HG02840 (cell line): ENCODE results near the gene KRT3.
"Not testable (repeated sequence)": the region's sequence is repeated elsewhere in the genome, so short reads cannot be mapped to it uniquely, and the experiment has no call there.

Experiments used
- ATAC-seq: cut with Tn5 transposase; IDR thresholded peaks from one replicate; pipeline ENCODE4 v1.9.1; 2021; ENCODE audit warnings: mild to moderate bottlenecking, moderate library complexity, moderate number of reproducible peaks; ENCODE audit not compliant: unreplicated experiment, low FRiP score

The KRT3 gene

DNA sequence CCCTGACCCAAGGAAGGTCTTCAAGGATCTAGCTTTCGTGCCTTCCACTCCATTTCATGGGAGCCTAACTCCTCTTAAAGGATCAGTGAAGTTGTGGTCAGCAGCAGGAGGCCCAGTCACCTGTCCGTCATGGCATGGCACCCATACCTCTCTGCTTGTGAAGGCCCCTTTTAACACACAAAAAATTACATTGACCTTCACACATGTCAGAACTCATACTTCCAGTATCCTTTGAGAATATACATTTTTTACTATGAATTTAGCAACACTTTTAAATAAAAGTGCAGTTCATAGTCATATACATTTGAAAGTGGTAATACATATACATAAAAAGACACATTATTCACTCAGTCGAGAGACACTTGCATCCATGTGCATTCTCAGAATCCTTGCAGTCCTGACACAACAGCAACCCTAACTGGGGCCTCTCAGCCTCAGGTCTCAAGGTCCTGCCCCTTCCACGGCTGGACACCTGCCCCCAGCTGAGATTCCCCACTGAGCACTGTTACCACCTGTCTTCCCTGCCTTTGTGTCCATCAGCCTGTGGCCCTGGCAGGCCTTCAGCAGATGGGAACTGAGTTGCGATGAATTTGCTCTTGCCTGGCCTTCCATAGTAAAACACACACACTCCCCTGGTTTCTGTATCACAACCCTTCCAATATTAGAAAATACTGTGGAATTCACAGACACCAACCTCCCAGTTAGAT, 3.7 kb upstream of the KRT3 start:
- ATAC-seq: no peak

DNA sequence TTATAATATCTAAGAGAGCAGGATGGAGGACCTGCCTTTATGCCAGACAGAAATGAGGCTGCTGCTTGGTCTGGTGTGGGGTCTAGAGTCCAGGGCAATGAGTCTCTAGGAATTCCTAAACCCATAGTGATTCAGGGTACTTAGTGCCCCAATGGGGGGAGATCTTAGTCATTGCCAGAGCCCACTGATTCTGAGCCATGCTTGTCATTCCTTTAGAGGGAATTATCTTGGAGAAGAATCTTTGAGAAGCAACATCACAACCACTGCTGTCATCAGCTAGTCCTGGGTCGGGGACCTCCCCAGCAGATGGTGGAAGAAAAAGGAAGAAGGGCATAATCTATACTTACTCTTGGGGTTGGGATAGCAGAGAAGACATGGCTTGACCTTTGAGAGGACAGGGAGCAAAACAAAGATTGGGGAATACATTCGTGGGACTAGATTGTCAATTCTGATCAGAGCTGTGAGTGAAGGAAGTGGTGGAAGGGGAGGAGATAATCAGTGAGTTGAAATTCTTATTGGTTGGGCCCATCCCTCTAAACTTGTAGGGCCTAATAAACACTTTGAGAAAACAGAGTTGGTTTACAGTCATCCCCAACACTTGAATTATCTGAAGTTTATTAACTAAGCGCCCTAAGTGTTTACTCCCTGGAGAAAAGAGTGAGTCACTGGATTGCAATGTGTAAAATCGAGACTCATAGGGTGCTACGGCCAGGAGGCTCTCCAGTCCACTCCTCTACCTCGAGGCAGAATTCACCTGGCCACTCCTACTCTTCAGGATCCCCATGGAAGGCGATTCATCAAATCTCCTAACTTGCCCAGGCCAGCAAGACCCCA, 3.0 kb upstream of the KRT3 start:
- no peak for ATAC-seq

DNA sequence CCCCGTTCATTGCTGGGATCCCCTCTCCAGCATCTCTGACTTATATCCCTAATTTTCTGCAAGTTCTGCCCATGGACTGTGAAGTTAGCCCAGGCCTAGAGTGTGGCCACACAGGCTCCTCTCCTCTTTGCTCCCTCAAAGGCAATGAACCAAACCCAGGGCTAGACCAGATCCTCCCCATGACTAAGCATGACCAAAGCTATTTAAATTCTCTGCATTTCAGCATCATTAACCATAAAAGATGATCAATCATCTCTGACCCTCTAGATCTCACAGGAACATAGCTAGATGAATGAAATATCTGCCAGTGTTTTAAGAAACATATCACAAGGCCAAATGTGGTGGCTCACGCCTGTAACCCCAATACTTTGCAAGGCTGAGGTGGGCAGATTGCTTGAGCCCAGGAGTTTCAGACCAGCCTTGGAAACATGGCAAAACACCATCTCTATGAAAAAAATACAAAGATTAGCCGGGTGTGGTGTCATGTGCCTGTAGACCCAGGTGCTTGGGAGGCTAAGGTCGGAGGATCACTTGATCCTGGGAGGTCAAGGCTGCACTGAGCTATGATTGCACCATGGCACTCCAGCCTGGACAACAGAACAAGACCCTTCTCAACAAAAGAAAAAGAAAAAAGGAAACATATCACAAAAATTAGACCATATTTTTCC, 2.2 kb upstream of the KRT3 start:
- ATAC-seq: no peak

DNA sequence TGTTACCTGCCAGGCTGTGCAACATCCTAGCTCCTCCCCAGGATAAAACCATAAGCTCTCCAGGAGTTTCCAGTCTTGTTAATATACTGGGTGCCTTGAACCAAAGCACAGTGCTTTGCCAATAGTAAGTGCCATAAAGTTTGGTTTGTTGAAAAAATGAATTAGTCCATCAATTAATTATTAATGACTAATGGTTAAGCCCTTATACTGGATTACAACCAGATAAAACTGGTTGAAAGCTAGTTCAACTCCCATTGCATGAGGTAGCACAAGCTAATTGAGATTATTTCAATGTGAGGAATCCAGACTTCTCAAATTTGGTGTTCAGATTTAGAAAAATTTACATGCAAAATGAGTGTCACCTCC, 1.6 kb upstream of the KRT3 start:
- ATAC-seq: no peak

DNA sequence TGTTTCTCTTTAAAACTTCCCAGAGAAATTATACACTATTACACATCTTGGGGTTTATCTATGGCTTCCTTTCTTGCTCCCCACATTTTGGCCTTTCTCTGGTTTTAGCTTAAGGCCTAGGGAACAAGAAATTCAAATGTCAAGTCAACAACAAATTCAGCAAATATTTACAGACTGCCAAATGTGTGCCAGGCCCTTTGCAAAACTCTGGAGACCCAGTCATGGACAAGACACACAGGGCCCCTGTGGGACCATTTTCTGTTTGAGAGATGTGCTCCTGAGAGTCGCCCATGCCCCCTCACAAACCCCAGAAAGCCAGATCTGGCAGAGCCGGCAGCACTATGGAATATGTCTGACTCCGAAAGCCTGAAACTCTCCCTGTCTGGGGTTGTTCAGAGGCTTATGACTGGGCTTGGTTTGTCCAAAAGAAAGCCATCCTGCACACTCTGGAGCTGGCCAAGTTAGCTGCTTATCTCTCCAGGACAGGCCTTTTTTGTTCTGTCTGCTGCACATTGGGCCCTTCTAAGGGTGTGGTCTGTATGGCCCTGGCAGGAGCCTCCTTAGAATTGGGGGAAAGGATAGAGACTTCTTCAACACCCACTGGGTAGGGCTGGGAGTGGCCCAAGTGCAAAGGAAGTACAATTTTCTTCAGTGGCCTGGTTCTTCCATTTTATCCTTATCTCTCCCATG, 1.1 kb upstream of the KRT3 start:
- no peak for ATAC-seq

DNA sequence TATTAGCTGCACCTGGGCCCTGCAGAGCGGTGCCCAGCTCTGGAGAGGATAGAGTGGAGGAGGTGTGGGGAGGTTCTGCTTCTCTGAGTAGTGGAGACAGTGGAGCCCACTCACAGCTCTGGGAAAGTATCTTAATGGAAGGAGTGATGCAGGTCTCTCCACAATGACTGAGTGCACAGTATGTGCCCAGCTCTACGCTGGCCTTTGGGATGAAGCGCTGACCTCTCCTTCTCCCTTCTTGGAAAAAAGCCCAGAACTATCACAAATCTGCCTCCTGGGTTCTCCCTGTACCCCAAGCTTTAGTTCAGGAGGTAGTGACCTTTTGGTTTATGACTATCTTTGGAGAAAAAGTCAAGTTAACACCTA, 495 bp upstream of the KRT3 start:
- ATAC-seq: no peak

DNA sequence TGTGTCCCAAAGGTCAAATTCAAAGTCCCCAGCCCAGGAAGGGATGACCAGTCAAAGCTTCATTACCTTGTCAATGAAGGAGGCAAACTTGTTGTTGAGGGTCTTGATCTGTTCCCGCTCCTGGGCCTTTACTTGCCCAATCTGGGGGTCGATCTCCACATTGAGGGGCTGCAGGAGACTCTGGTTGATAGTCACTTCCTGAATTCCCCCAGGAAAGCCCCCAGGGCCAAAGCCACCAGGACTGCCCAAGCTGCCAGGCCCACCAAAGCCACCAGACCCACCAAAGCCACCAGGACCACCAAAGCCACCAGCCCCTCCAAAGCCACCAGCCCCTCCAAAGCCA, 614 bp downstream of the KRT3 start:
- not testable (repeated sequence) for ATAC-seq

DNA sequence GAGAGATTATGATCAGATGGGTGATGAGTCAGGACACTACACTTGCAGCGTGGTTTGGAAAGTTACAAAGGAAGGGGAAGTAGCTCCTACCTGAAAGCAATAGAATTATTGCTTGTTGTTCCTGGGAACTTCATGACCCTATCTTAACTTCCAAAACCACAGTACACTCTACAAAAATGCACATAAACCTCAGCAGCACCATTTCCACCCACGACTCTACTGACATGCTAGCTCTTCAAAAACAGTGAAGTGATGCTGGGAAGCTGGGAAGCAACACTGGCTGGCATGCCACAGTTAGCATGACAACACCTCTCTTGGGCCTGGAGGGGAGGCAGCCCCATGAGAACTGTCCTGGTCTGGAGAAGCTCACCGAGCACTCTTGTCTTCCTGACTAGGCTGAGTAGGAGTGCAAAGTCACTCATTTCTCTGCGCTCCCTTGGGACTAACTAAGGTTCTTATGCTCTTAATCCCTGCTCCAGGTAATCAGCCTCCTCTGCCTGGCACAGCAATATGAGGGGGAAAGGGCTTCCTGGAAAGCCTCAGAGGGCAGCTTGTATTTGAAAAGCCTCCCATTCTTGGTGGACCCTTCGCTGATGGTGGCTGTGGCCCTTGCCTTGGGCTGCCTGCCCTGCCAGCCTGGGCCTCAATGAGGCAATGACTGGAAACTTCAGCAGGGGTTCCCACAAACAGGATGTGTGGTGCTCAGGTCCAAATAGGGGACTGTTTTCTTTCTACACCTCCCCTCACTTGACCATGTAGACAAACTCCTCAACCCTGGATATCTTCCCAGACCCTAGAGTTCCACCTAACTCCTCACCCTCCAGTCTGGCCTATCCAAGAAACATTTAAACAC, 1.2 kb downstream of the KRT3 start:
- no peak for ATAC-seq

DNA sequence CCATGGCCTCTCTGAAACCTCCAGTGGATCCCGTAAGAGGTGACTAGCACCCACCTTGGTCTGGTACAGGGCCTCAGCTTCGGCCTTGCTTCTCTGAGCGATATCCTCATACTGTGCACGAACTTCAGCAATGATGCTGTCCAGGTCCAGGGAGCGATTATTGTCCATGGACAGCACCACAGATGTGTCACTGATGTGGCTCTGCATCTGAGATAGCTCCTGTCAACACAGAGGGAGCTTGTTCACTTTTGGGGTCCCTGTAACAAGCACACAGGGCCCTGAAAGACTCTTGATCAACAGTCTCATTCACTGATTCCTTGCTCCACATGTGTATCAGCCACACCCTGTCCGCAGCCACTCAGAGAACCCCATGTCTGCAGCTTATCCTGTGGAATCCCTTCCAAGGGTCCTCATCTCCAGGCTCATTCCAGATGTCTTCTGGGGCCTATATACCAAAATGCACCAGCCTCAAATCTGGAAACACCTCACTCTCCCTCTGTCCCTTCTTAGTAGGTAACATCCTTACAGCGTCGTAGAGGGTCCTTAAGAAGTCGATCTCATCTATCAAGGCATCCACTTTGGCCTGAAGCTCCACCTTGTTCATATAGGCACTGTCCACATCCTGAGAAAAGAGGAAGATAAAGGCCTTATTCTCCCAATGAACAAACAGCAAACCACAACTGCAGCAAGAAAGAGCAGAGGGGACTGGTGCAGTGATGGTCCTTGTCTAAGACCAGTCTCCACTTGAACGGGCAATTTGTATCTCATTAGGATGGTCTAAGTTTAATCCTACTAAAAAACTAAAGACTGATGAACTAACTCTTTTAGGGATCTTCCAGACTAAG, 3.5 kb downstream of the KRT3 start:
- ATAC-seq: no peak

DNA sequence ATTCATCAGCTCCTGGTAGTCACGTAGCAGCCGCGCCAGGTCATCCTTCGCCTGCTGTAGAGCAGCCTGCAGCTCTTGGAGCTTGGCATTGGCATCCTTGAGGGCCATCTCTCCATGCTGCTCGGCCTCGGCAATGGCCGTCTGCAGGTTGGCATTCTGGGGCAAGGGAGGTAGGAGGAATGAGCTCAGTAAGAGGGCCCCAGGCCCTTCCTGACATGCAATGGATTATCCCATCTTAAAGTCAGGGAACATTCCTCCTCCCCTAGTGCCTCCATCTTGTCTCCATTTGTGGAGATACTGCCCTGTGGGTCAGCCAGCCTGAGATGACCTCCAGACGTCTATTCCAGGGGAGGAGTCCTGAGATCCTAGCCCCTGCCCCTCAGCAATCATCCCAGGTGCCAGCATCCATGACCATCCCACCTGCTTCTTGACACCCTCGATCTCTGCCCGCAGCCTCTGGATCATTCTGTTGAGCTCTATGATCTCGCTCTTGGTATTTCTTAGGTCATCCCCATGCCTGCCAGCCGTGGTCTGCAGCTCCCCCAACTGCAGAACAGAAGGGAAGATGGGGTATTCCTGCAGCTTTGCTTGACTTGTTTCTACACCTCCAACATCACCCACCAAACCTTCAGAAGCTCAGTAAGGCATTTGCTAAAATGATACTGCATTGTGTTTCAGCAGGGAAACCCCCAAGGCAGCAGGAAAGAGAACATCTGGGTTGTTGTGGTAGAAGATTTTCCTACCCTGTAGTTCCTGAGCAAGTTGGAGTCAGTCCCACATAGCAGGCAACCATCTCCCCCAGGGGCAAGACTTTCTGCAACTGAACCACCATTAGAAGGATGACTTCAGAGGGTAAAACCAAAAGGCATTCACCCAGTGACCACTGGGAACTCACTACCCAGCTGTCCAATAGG, 4.4 kb downstream of the KRT3 start:
- ATAC-seq: no peak

DNA sequence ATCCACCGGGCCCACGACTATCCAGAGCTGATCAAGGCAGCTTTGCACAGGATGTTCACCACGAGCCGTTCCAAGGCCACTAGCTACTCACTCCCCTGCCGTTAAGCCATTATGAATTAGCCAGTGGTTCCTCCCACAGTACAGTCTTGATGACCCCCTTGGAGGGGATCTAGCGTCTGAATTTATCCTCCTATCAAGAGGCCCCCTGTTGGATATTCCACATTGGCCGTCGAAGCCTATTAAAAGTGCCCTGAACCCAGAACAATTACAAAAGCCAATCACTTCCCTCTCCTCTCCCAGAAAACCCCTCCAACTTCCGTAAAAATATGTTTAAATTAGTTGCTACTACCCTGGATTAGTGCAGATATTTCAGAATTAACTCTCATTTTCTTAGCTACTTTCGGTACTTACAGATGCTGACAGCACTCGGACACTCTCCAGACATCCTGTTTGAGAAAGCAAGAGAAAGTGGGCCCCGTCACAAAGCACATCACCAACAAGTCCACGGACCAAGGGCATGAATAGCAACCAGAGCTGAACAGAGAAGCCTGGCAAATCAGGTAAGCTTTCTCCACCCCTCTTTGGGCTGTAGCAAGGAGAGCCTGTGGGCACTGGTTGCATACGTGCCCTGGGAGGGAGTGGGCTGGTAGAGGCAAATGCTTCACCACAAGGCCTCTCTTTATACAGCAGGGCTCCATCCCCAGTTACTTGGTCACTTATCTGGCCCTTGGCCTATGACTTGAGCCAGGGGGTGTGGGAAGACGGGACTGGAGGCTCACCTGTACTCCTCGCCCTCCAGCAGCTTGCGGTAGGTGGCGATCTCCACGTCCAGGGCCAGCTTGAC, 5.3 kb downstream of the KRT3 start:
- no peak for ATAC-seq

DNA sequence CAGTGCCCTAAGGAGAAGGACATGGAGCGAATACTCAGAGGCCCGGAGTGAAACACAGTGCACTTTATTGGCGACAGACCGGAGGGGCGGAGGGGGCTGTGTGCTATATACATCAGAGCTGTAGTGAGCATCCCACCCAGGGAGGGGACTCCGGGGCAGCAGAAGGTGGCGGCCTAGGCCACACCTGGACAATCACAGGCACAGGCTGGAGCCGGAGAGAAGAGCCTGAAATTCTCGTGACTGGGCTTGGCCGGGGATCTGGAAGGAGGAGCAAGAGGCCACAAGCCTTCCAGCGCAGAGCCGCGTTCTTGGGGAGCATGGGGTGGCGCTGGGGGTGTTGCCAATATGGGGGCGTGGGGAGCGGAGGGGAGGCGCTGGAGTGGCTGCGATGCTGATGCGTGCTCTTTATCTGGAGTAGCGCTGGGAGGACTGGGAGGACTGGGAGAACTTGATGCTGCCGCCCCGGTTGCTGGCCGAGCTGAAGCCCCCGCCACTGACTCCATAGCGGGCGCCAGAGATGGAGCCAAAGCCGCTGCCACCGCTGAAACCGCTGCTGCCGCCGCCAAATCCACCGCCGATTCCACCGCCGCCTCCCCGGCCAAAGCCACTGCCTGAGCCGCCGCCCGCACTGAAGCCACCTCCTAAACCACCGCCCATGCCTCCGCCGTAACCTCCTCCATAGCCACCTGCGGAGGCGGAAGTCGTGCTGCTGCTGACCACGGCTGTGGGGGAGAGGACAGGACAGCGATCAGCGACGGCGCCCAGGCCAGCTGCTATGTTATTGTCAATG, 6.1 kb downstream of the KRT3 start:
- no peak for ATAC-seq

DNA sequence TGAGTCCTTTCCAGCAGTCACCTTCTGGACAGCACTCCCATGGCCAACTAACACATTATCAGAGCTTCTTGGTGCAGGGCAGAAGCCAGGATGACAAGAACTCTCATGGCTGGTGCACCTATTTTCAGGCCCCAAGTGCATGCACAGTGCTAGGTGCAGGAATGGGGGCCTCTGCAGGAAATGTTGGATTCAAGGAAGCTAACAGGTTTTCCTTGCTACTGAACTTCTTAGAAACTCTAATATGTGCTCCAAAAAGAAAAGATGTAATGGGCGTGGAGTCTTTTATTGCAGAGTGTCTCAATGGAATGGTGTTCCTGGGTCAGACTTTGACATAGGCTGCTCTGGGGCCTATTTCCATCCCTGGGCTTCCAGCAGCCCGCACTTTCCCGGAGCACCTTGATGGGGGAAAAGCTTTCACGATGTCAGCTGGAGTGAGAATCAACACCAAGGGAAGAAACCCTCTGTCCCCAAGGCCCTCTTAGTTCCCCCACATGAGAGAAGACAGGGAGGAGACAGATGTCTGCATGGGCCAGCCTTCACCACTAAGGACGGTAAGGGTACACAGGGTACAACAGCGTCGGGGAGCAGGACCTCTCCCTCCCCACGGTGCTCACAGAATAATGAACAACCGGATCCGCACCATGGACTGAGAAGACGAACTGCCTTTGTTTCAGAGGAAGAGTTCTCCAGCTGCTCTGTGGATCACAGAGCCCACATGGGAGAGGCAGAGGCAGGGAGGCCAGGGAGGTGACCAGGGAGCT, 6.9 kb downstream of the KRT3 start:
- no peak for ATAC-seq

DNA sequence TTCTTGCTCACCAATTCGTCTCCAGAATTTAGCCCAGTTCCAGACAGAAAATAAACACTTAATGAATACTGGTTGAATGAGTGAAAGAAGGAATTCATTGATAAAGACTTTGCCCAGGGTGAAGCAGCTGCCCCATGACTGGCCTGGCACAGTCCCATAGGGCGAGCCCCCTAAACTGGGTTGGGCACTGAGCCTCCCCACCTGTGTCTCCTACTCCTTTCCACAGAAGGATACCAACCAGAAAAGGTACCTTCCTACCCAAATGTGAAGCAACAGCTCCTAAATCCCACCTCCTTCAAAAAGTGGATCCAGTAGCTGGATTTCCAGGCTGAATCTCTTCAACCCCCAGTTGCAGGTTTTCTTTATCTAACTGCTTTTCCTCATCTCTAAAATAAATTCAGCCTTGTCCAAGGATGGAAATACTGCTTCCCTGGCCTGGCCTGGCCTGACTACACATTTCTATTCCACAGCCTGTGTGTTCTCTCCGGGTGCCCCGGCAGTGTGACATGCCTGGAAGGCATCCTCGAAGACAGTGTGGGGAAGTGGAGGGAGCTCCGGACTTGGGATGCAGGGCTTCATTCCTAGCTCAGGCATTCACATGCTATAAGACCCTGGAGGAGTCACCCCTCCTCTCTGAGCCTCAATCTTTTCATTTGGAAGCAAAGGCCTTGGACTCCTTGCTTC, 7.6 kb downstream of the KRT3 start:
- no peak for ATAC-seq
